ENCODE results near the gene CDK2.

- TF ChIP-seq REST (IDR thresholded peaks at IDR 0.05; ENCODE audit: borderline replicate concordance) (no peak), CTCF (IDR thresholded peaks at IDR 0.05; ENCODE audit: poor library complexity, severe bottlenecking) (no peak), POLR2AphosphoS5 (IDR thresholded peaks at IDR 0.05) (no peak)
Measured at GRCh38 chr12:55984861-55985260, 18.2 kb downstream of the CDK2 start.

Data from neural cell (in vitro differentiated cells).